K562 (cell line): ENCODE results near the gene IFITM2. TPM values are rescaled to one million over a fixed set of nuclear protein-coding genes. Genes with fewer than 3 reads are reported as not detected.

Experiments
- ATAC-seq: fragments of 200-7000 bp; cut with Tn5 transposase; 3 replicates; pipeline ENCODE4 v1.9.1; 2020; ENCODE audit warnings: moderate library complexity
- BruUV-seq: library from RNA; stranded (reverse); fragments of 400-500 nt; replicated peaks from 2 replicates; lab custom pipeline; 2021; lab: Mats Ljungman, UMichigan
- CTCF ChIA-PET: fragments of 300-600 bp; formaldehyde crosslinking; extraction: SDS; loops from one replicate; lab custom pipeline; 2021; ENCODE audit warnings: low intra/inter-chr PET ratio; lab: Yijun Ruan, JAX
- POLR2A ChIA-PET: fragments of 300-600, 350-650 bp; sonication (Branson Sonifier 250); formaldehyde crosslinking; extraction: SDS; loops from one replicate; lab custom pipeline; 2021; ENCODE audit warnings: antibody characterized with exemption, inconsistent platforms; lab: Yijun Ruan, JAX
- DNase-seq, 4 experiments: peaks; one replicate each; pipeline versions ENCODE4 v3.0.0 to v3.0.0-alpha.2; 2011 to 2018; ENCODE audit warnings: low spot score in 3 of 4, mixed read lengths in 3 of 4; ENCODE audit errors: extremely low read depth in 1 of 4
- FAIRE-seq: peaks from 2 replicates; lab custom pipeline; 2011; peaks lifted over from hg19 to GRCh38; lab: Jason Lieb, UNC
- H2AFZ ChIP-seq: 2 replicates; pipeline ENCODE4 v1.6.0; 2011; ENCODE audit warnings: low read depth, low read length, control low read depth, inconsistent platforms
- H3K27ac ChIP-seq: fragments of 200-600 bp; 3 replicates; pipeline ENCODE4 v1.8.0; 2011; ENCODE audit warnings: low read depth, mild to moderate bottlenecking, control low read depth, inconsistent platforms, low read length, moderate library complexity, mixed read lengths; ENCODE audit errors: extremely low read depth
- H3K27me3 ChIP-seq, 2 experiments: fragments of 300-600 bp in 1 of 2; 2 replicates in 1 of 2; 3 replicates in 1 of 2; pipeline versions ENCODE4 v1.6.0 to v1.8.0; 2011; ENCODE audit warnings: inconsistent platforms in 2 of 2, low read length in 2 of 2, mild to moderate bottlenecking in 1 of 2, mixed read lengths in 1 of 2, moderate library complexity in 1 of 2; ENCODE audit not compliant: control insufficient read depth in 2 of 2, insufficient read depth in 2 of 2
- H3K36me3 ChIP-seq: fragments of 300-600 bp; 3 replicates; pipeline ENCODE4 v1.8.0; 2011; ENCODE audit warnings: mild to moderate bottlenecking, low read length, inconsistent platforms; ENCODE audit not compliant: control insufficient read depth, insufficient read depth
- H3K4me1 ChIP-seq, 2 experiments: fragments of 200-600 bp in 1 of 2; replicated peaks in 1 of 2; 2 replicates in 1 of 2; 3 replicates in 1 of 2; pipeline versions ENCODE4 v1.5.1 to v1.8.0; 2011; ENCODE audit warnings: inconsistent platforms in 2 of 2, low read length in 2 of 2, mild to moderate bottlenecking in 1 of 2, mixed read lengths in 1 of 2, moderate library complexity in 1 of 2; ENCODE audit not compliant: control insufficient read depth in 2 of 2, insufficient read depth in 2 of 2
- H3K4me2 ChIP-seq: 2 replicates; pipeline ENCODE4 v1.6.1; 2011; ENCODE audit warnings: low read length, control low read depth, inconsistent platforms, mixed read lengths; ENCODE audit not compliant: insufficient read depth
- H3K4me3 ChIP-seq: fragments of 200-600 bp; sonication (generic), shearing (Covaris generic); 2 replicates; pipeline ENCODE4 v1.5.1; 2016; ENCODE audit warnings: control low read depth, inconsistent platforms
- H3K79me2 ChIP-seq: fragments of 200-600 bp; 3 replicates; pipeline ENCODE4 v1.8.0; 2011; ENCODE audit warnings: low read length, inconsistent platforms; ENCODE audit not compliant: control insufficient read depth, insufficient read depth
- H3K9ac ChIP-seq, 2 experiments: 2 replicates each; pipeline versions ENCODE4 v1.6.0 to v1.6.1; 2011; ENCODE audit warnings: low read depth in 2 of 2, low read length in 2 of 2, control low read depth in 1 of 2, inconsistent platforms in 1 of 2, mild to moderate bottlenecking in 1 of 2, mixed read lengths in 1 of 2; ENCODE audit not compliant: insufficient read depth in 1 of 2
- H3K9me1 ChIP-seq: one replicate; pipeline ENCODE4 v1.6.0; 2011; ENCODE audit warnings: inconsistent platforms, mild to moderate bottlenecking, low read length, moderate library complexity; ENCODE audit not compliant: control insufficient read depth, insufficient read depth
- H3K9me3 ChIP-seq: replicated peaks from 2 replicates; pipeline ENCODE4 v1.5.1; 2011; ENCODE audit warnings: low read depth, low read length, inconsistent platforms; ENCODE audit not compliant: control insufficient read depth, insufficient read depth
- H4K20me1 ChIP-seq: replicated peaks from 2 replicates; pipeline ENCODE4 v1.6.1; 2011; ENCODE audit warnings: low read length, inconsistent platforms, mixed read lengths; ENCODE audit not compliant: control insufficient read depth, insufficient read depth
- HLTF ChIP-seq: fragments of 450-650 bp; IDR thresholded peaks from 2 replicates; pipeline ENCODE4 v1.6.1; 2016
- MCM7 ChIP-seq, 2 experiments: fragments of 450-650 bp; IDR thresholded peaks; 2 replicates each; pipeline ENCODE4 v1.6.1; 2016 to 2018
- RBM22 ChIP-seq: fragments of 200-400 bp; formaldehyde crosslinking; IDR thresholded peaks from 2 replicates; pipeline ENCODE4 v1.6.1; 2018; ENCODE audit warnings: low read length, low read depth; ENCODE audit not compliant: poor library complexity, severe bottlenecking
- SRSF3 ChIP-seq: fragments of 200-400 bp; formaldehyde crosslinking; IDR thresholded peaks from 2 replicates; pipeline ENCODE4 v1.6.1; 2016; ENCODE audit warnings: mild to moderate bottlenecking, low read length, moderate library complexity; ENCODE audit not compliant: insufficient read depth
- TCF7 ChIP-seq: sonication (generic); IDR thresholded peaks from 2 replicates; pipeline ENCODE4 v1.6.1; 2016; ENCODE audit warnings: antibody characterized with exemption, borderline replicate concordance
- ZNF134 ChIP-seq: fragments of 250-450 bp; sonication (Bioruptor Pico); conservative IDR thresholded peaks from 2 replicates; pipeline ENCODE4 v1.4.0; 2020
- ZNF253 ChIP-seq: fragments of 250-450 bp; sonication (Bioruptor Pico); conservative IDR thresholded peaks from 2 replicates; pipeline ENCODE4 v1.6.1; 2021; ENCODE audit warnings: mild to moderate bottlenecking
- ZNF318 ChIP-seq, 2 experiments: fragments of 450-650 bp; IDR thresholded peaks; 2 replicates each; pipeline ENCODE4 v1.6.1; 2016; ENCODE audit warnings: mild to moderate bottlenecking in 2 of 2, borderline replicate concordance in 1 of 2, low read depth in 1 of 2, moderate library complexity in 1 of 2
- ZNF717 ChIP-seq: fragments of 250-450 bp; sonication (Bioruptor Pico); IDR thresholded peaks from 2 replicates; pipeline ENCODE4 v1.5.0; 2021
- WGBS: fragments of 100-300 bp; shearing (Covaris generic); methylation state at CpG from one replicate; pipeline ENCODE4 v1.1.6; 2016; ENCODE audit warnings: low coverage, mixed read lengths; ENCODE audit not compliant: insufficient coverage; ENCODE audit errors: missing lambda C conversion rate; 5-methylcytosine and 5-hydroxymethylcytosine counted together
- in situ Hi-C: fragments of 300-500 bp; cut with MboI; formaldehyde crosslinking; loops from 4 replicates; pipeline ENCODE4 v1.15.0; 2018; ENCODE audit warnings: inconsistent platforms, mixed read lengths
- intact Hi-C: fragments of 100-400 bp; cut with micrococcal nuclease; formaldehyde crosslinking; loops from 2 replicates; pipeline ENCODE4 v1.14.2; 2022
- polyA plus RNA-seq, 8 experiments: library from polyadenylated mRNA; depleted of rRNA in 4 of 8; stranded (reverse) in 5 of 8; unstranded in 3 of 8; fragments of >200 nt; fragmentation: Nextera tagmentation in 2 of 8; fragmentation: Illumina TruSeq in 1 of 8; extraction: Ambion mirVana in 2 of 8; extraction: Trizol in 1 of 8; gene quantifications; 2 replicates each; pipeline versions ENCODE4 v1.2.1 to v1.2.3, GENCODE V29; 2011 to 2014; ENCODE audit warnings: inconsistent platforms in 1 of 8, missing spikeins in 1 of 8
- total RNA-seq, 7 experiments: library from RNA; depleted of rRNA in 6 of 7; stranded (reverse); fragments of >200 nt in 6 of 7; fragmentation: Illumina TruSeq in 2 of 7; extraction: Trizol in 2 of 7; gene quantifications; 2 replicates each; pipeline versions ENCODE4 v1.2.1 to v1.2.3, GENCODE V29; 2011 to 2021; ENCODE audit warnings: low replicate concordance in 1 of 7
- TF ChIP-seq, protein P1 (sequence below), 2 experiments: fragments of 450-650 bp; conservative IDR thresholded peaks; 2 replicates each; pipeline ENCODE4 v1.6.1; 2017; ENCODE audit warnings: mild to moderate bottlenecking in 2 of 2, moderate library complexity in 2 of 2

Gene IFITM2
- total and polyA plus RNA-seq, 9 of the 15 experiments (the other 6 are each of a cell fraction or from before 2014, with no cell fraction given) = 52.8 to 4,872 (median 356) TPM

DNA sequence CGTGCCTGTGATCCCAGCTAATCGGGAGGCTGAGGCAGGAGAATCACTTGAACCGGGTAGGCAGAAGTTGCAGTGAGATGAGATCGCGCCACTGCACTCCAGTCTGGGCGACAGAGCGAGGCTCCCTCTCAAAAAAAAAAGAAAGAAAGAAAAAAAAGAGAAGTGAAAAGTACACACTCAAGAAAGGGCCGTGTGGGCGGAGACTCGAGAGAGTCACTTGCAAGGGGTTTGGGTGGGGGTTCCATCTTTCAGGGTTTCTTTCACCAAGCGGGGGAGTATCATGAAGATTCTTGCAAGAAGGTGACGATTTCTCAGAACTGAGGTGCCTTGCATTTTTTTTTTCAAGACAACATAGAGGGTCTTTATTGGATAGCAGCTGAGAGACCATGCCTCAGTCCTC, 4.3 kb upstream of the IFITM2 start:
- no peak overlapping the region for H3K9ac ChIP-seq
- H4K20me1 ChIP-seq = no peaks in the 10 kb centered on the region
- ATAC-seq (no peak), FAIRE-seq (no peak), DNase-seq (no peak)
- ChIA-PET POLR2A (no interaction called here), CTCF (no interaction called here)
- H3K27me3 ChIP-seq = no peaks in the 10 kb centered on the region
- H3K36me3 ChIP-seq = no peaks in the 10 kb centered on the region
- no peak overlapping the region for H2AFZ ChIP-seq
- H3K9me1 ChIP-seq = no peaks in the 10 kb centered on the region
- intact Hi-C loops = no loop called here
- no peak overlapping the region for H3K4me2 ChIP-seq
- no TSS peak for BruUV-seq
- in situ Hi-C loops = no loop called here
- H3K4me3 ChIP-seq = no peak overlapping the region
- no peak overlapping the region for H3K27ac ChIP-seq
- H3K9me3 ChIP-seq = no peaks in the 10 kb centered on the region; the same call in 1 of the 2 replicates
- peaks cover 4% of the 10 kb centered on the region; the same call in 1 of the 3 replicates for H3K79me2 ChIP-seq
- 77% methylated on average over 7 of the region's 12 CpGs for WGBS
- H3K4me1 ChIP-seq = peaks cover 14 to 49% of the 10 kb centered on the region in 2 experiments
- no peak for TF ChIP-seq MCM7 (IDR thresholded peaks at IDR 0.05)
- no peak for TF ChIP-seq TCF7
- TF ChIP-seq RBM22 = no peak
- no peak for TF ChIP-seq ZNF253 (CRISPR knock-in tag)
- no peak for TF ChIP-seq ZNF134 (CRISPR knock-in tag)
- no peak for TF ChIP-seq ZNF318 (IDR thresholded peaks at IDR 0.05; ENCODE audit: borderline replicate concordance in 1 of 2, low read depth in 1 of 2)
- TF ChIP-seq, protein P1, sequence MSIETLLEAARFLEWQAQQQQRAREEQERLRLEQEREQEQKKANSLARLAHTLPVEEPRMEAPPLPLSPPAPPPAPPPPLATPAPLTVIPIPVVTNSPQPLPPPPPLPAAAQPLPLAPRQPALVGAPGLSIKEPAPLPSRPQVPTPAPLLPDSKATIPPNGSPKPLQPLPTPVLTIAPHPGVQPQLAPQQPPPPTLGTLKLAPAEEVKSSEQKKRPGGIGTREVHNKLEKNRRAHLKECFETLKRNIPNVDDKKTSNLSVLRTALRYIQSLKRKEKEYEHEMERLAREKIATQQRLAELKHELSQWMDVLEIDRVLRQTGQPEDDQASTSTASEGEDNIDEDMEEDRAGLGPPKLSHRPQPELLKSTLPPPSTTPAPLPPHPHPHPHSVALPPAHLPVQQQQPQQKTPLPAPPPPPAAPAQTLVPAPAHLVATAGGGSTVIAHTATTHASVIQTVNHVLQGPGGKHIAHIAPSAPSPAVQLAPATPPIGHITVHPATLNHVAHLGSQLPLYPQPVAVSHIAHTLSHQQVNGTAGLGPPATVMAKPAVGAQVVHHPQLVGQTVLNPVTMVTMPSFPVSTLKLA (conservative IDR thresholded peaks at IDR 0.05) = no peak
- no peak for TF ChIP-seq HLTF
- TF ChIP-seq SRSF3 = no peak
- no peak for TF ChIP-seq ZNF717 (CRISPR knock-in tag)
